Neuronal stem cell (in vitro differentiated cells): ENCODE results near the gene KLRF2.

Experiments
- DNase-seq: peaks from one replicate; pipeline ENCODE4 v3.0.0-alpha.2; 2013; ENCODE audit warnings: low spot score
- H2AFZ ChIP-seq: one replicate; pipeline ENCODE4 v1.6.1; 2013; ENCODE audit warnings: mild to moderate bottlenecking, low read length, inconsistent platforms
- H2AK5ac ChIP-seq: 2 replicates; pipeline ENCODE4 v1.6.1; 2013; ENCODE audit warnings: low read depth, mild to moderate bottlenecking, inconsistent platforms, low read length, moderate library complexity, mixed read lengths
- H2BK120ac ChIP-seq: 2 replicates; pipeline ENCODE4 v1.6.1; 2013; ENCODE audit warnings: low read depth, mild to moderate bottlenecking, inconsistent platforms, low read length, moderate library complexity, mixed read lengths
- H2BK12ac ChIP-seq: one replicate; pipeline ENCODE4 v1.6.1; 2013; ENCODE audit warnings: low read length, inconsistent platforms
- H2BK15ac ChIP-seq: 2 replicates; pipeline ENCODE4 v1.6.1; 2013; ENCODE audit warnings: mild to moderate bottlenecking, low read length, inconsistent platforms, mixed read lengths
- H2BK5ac ChIP-seq: one replicate; pipeline ENCODE4 v1.6.1; 2013; ENCODE audit warnings: inconsistent platforms, mild to moderate bottlenecking, low read length, moderate library complexity
- H3K14ac ChIP-seq: one replicate; pipeline ENCODE4 v1.6.1; 2013; ENCODE audit warnings: low read length, inconsistent platforms
- H3K18ac ChIP-seq: 2 replicates; pipeline ENCODE4 v1.6.1; 2013; ENCODE audit warnings: low read length, inconsistent platforms
- H3K23ac ChIP-seq: 2 replicates; pipeline ENCODE4 v1.6.1; 2013; ENCODE audit warnings: low read depth, mild to moderate bottlenecking, mixed read lengths, low read length, inconsistent platforms; ENCODE audit not compliant: poor library complexity
- H3K27ac ChIP-seq: replicated peaks from 3 replicates; pipeline ENCODE4 v1.5.1; 2013; ENCODE audit warnings: low read length, inconsistent platforms
- H3K27me3 ChIP-seq, 3 experiments: 2 replicates each; pipeline ENCODE4 v1.6.1; 2013; ENCODE audit warnings: low read length in 3 of 3, mild to moderate bottlenecking in 2 of 3, inconsistent platforms in 1 of 3, low read depth in 1 of 3, mixed read lengths in 1 of 3, moderate library complexity in 1 of 3; ENCODE audit not compliant: control insufficient read depth in 3 of 3, insufficient read depth in 3 of 3
- H3K36me3 ChIP-seq, 2 donors: replicated peaks in 1 of 2; 2 replicates each; pipeline ENCODE4 v1.6.1; 2013; ENCODE audit warnings: low read length in 2 of 2; ENCODE audit not compliant: control insufficient read depth in 2 of 2, insufficient read depth in 2 of 2
- H3K4ac ChIP-seq: 2 replicates; pipeline ENCODE4 v1.6.1; 2013; ENCODE audit warnings: inconsistent platforms, mild to moderate bottlenecking, low read length, moderate library complexity
- H3K4me1 ChIP-seq, 2 donors: 1 replicate in 1 of 2; 2 replicates in 1 of 2; pipeline ENCODE4 v1.6.1; 2013; ENCODE audit warnings: low read length in 2 of 2, low read depth in 1 of 2; ENCODE audit not compliant: control insufficient read depth in 2 of 2, insufficient read depth in 1 of 2
- H3K4me2 ChIP-seq: one replicate; pipeline ENCODE4 v1.6.1; 2013; ENCODE audit warnings: mild to moderate bottlenecking, low read length, inconsistent platforms; ENCODE audit not compliant: insufficient read depth, poor library complexity, severe bottlenecking
- H3K4me3 ChIP-seq, 2 donors: 2 replicates each; pipeline ENCODE4 v1.5.1; 2013; ENCODE audit warnings: low read length in 2 of 2, mild to moderate bottlenecking in 2 of 2, inconsistent platforms in 1 of 2, moderate library complexity in 1 of 2
- H3K79me1 ChIP-seq: one replicate; pipeline ENCODE4 v1.6.1; 2013; ENCODE audit warnings: low read depth, mild to moderate bottlenecking, inconsistent platforms, low read length, moderate library complexity
- H3K9ac ChIP-seq: one replicate; pipeline ENCODE4 v1.6.1; 2013; ENCODE audit warnings: mild to moderate bottlenecking, low read depth, low read length, inconsistent platforms; ENCODE audit not compliant: poor library complexity
- H3K9me3 ChIP-seq, 2 donors: replicated peaks in 1 of 2; 2 replicates each; pipeline versions ENCODE3 to v1.6.1; 2013; ENCODE audit warnings: low read length in 2 of 2, mild to moderate bottlenecking in 2 of 2, inconsistent platforms in 1 of 2, low read depth in 1 of 2, mixed read lengths in 1 of 2, moderate library complexity in 1 of 2; ENCODE audit not compliant: control insufficient read depth in 2 of 2, insufficient read depth in 1 of 2
- H4K8ac ChIP-seq: one replicate; pipeline ENCODE4 v1.6.1; 2013; ENCODE audit warnings: low read depth, mild to moderate bottlenecking, inconsistent platforms, low read length, moderate library complexity
- H4K91ac ChIP-seq: one replicate; pipeline ENCODE4 v1.6.1; 2013; ENCODE audit warnings: low read length, low read depth, mild to moderate bottlenecking, inconsistent platforms; ENCODE audit not compliant: poor library complexity
- WGBS, 2 donors: extraction: QIAGEN DNeasy Blood & Tissue Kit; methylation state at CpG; one replicate each; pipeline ENCODE4 v1.1.7; 2013; ENCODE audit warnings: missing lambda C conversion rate in 2 of 2, mixed read lengths in 1 of 2; ENCODE audit not compliant: insufficient read length in 2 of 2, insufficient replicate concordance in 1 of 2; ENCODE audit errors: extremely low coverage in 2 of 2; 5-methylcytosine and 5-hydroxymethylcytosine counted together

Gene KLRF2

GRCh38 chr12:9922429-9922828, 41.1 kb downstream of the KLRF2 start:
- Histone ChIP-seq H3K36me3 (no peaks in the 10 kb centered on the region), H3K23ac (no peak overlapping the region), H3K4me3 (no peak overlapping the region), H3K18ac (no peak overlapping the region), H2BK5ac (no peak overlapping the region), H2AK5ac (no peak overlapping the region), H4K91ac (no peak overlapping the region), H3K4me1 (no peaks in the 10 kb centered on the region), H3K9ac (no peak overlapping the region), H3K4me2 (no peak overlapping the region), H2BK15ac (no peak overlapping the region), H4K8ac (no peak overlapping the region), H3K4ac (no peak overlapping the region), H3K9me3 (no peaks in the 10 kb centered on the region), H2BK120ac (no peak overlapping the region), H3K27ac (no peak overlapping the region), H3K14ac (no peak overlapping the region), H3K79me1 (no peaks in the 10 kb centered on the region), H3K27me3 (no peaks in the 10 kb centered on the region), H2BK12ac (no peak overlapping the region), H2AFZ (no peak overlapping the region)
- no peak for DNase-seq
- WGBS, 2 donors = no CpG with 5 or more reads among the region's 1 CpG

- H3K4me2 ChIP-seq = no peak overlapping the region
- H3K23ac ChIP-seq = no peak overlapping the region
- WGBS, 2 donors = no CpG with 5 or more reads among the region's 5 CpGs
- H3K27me3 ChIP-seq = no peaks in the 10 kb centered on the region
- H2BK5ac ChIP-seq = no peak overlapping the region
- no peak overlapping the region for H4K91ac ChIP-seq
- H3K36me3 ChIP-seq = no peaks in the 10 kb centered on the region
- H2AK5ac ChIP-seq = no peak overlapping the region
- H3K4ac ChIP-seq = no peak overlapping the region
- no peaks in the 10 kb centered on the region for H3K79me1 ChIP-seq
- H3K9me3 ChIP-seq = no peaks in the 10 kb centered on the region
- peak; percentile 14 for DNase-seq
- H3K18ac ChIP-seq = no peak overlapping the region
- H3K14ac ChIP-seq = no peak overlapping the region
- no peak overlapping the region for H4K8ac ChIP-seq
- no peak overlapping the region for H2AFZ ChIP-seq
- H2BK12ac ChIP-seq = no peak overlapping the region
- no peak overlapping the region for H2BK120ac ChIP-seq
- no peak overlapping the region for H3K4me3 ChIP-seq
- no peak overlapping the region for H3K9ac ChIP-seq
- H3K27ac ChIP-seq = no peak overlapping the region
- no peaks in the 10 kb centered on the region for H3K4me1 ChIP-seq
- H2BK15ac ChIP-seq = no peak overlapping the region
Observed at GRCh38 chr12:9925705-9926393, 44.6 kb downstream of the KLRF2 start.

- DNase-seq = no peak
- H3K23ac ChIP-seq = no peak overlapping the region
- H3K18ac ChIP-seq = no peak overlapping the region
- no peak overlapping the region for H2BK5ac ChIP-seq
- H3K79me1 ChIP-seq = no peaks in the 10 kb centered on the region
- no peak overlapping the region for H3K14ac ChIP-seq
- H3K36me3 ChIP-seq = no peaks in the 10 kb centered on the region
- no peak overlapping the region for H2AFZ ChIP-seq
- no peak overlapping the region for H3K4me3 ChIP-seq
- no peak overlapping the region for H3K27ac ChIP-seq
- H4K91ac ChIP-seq = no peak overlapping the region
- no peak overlapping the region for H2BK15ac ChIP-seq
- H2BK12ac ChIP-seq = no peak overlapping the region
- no peak overlapping the region for H4K8ac ChIP-seq
- H3K9me3 ChIP-seq = no peaks in the 10 kb centered on the region
- H3K4ac ChIP-seq = no peak overlapping the region
- WGBS, 2 donors = no CpG with 5 or more reads among the region's 3 CpGs
- no peaks in the 10 kb centered on the region for H3K27me3 ChIP-seq
- no peak overlapping the region for H3K4me2 ChIP-seq
- no peak overlapping the region for H2AK5ac ChIP-seq
- no peak overlapping the region for H2BK120ac ChIP-seq
- H3K4me1 ChIP-seq = no peaks in the 10 kb centered on the region
- H3K9ac ChIP-seq = no peak overlapping the region
Observed at GRCh38 chr12:9926876-9927275, 45.6 kb downstream of the KLRF2 start.

- Histone ChIP-seq H3K4me2 (no peak overlapping the region), H3K79me1 (no peaks in the 10 kb centered on the region), H3K23ac (no peak overlapping the region), H3K4ac (no peak overlapping the region), H4K8ac (no peak overlapping the region), H2AK5ac (no peak overlapping the region), H3K4me3 (no peak overlapping the region), H2BK12ac (no peak overlapping the region), H2BK15ac (no peak overlapping the region), H3K9me3 (no peaks in the 10 kb centered on the region), H2BK120ac (no peak overlapping the region), H3K18ac (no peak overlapping the region), H4K91ac (no peak overlapping the region), H3K36me3 (no peaks in the 10 kb centered on the region), H3K27ac (no peak overlapping the region), H2AFZ (no peak overlapping the region), H3K14ac (no peak overlapping the region), H2BK5ac (no peak overlapping the region), H3K4me1 (no peaks in the 10 kb centered on the region), H3K9ac (no peak overlapping the region), H3K27me3 (no peaks in the 10 kb centered on the region)
- WGBS, 2 donors = no CpG with 5 or more reads among the region's 3 CpGs
- DNase-seq = no peak
Observed at GRCh38 chr12:9928607-9929006, 47.3 kb downstream of the KLRF2 start.
